ENCODE results near the gene CARD6.
A peak's percentile ranks its signal among the peaks of the same experiment; 100 is the strongest.

CARD6 gene

GRCh38 chr5:40904205-40904993 lies 63.2 kb downstream of the CARD6 start:
- peak; percentile 86 for TF ChIP-seq CTCF (IDR thresholded peaks at IDR 0.05; ENCODE audit: extremely low read depth, insufficient read depth, missing control alignments)
- in situ Hi-C loops (cut with MboI; ENCODE audit: low pct_unique_long_range_greater_than_20kb, low sequenced_read_pairs, unreplicated experiment), result no loop called here
- peak; percentile 43 for DNase-seq (ENCODE audit: low spot score)

GRCh38 chr5:40904994-40905306 lies 63.8 kb downstream of the CARD6 start:
- in situ Hi-C loops (cut with MboI; ENCODE audit: low pct_unique_long_range_greater_than_20kb, low sequenced_read_pairs, unreplicated experiment), result no loop called here
- TF ChIP-seq CTCF (IDR thresholded peaks at IDR 0.05; ENCODE audit: extremely low read depth, insufficient read depth, missing control alignments), result no peak
- no peak for DNase-seq (ENCODE audit: low spot score)

GRCh38 chr5:40906351-40906751 lies 65.2 kb downstream of the CARD6 start:
- no peak for TF ChIP-seq CTCF (IDR thresholded peaks at IDR 0.05; ENCODE audit: extremely low read depth, insufficient read depth, missing control alignments)
- DNase-seq (ENCODE audit: low spot score), result no peak
- in situ Hi-C loops (cut with MboI; ENCODE audit: low pct_unique_long_range_greater_than_20kb, low sequenced_read_pairs, unreplicated experiment), result no loop called here

- no peak for DNase-seq (ENCODE audit: low spot score)
- in situ Hi-C loops (cut with MboI; ENCODE audit: low pct_unique_long_range_greater_than_20kb, low sequenced_read_pairs, unreplicated experiment), result no loop called here
- TF ChIP-seq CTCF (IDR thresholded peaks at IDR 0.05; ENCODE audit: extremely low read depth, insufficient read depth, missing control alignments), result no peak
Observed at GRCh38 chr5:40909264-40909663, 68.1 kb downstream of the CARD6 start, which contains the start of gene C7. C7 (plus strand) TSS chr5:40909497; CDS start chr5:40909611, 114 bp downstream.

- in situ Hi-C loops (cut with MboI; ENCODE audit: low pct_unique_long_range_greater_than_20kb, low sequenced_read_pairs, unreplicated experiment), result no loop called here
- TF ChIP-seq CTCF (IDR thresholded peaks at IDR 0.05; ENCODE audit: extremely low read depth, insufficient read depth, missing control alignments), result no peak
- no peak for DNase-seq (ENCODE audit: low spot score)
Observed at GRCh38 chr5:40909723-40910122, 68.6 kb downstream of the CARD6 start.

Measured in GM13977 (cell line).